ENCODE data around the gene NEDD8. TPM values are rescaled to one million over a fixed set of nuclear protein-coding genes. Genes with fewer than 3 reads are reported as not detected.
A peak's percentile ranks its signal among the peaks of the same experiment; 100 is the strongest.

NEDD8 gene
- total and polyA plus RNA-seq, 8 donors, result 162 to 219 (median 200) TPM

- intact Hi-C loops (cut with DNase I), result no loop called here
- Histone ChIP-seq H3K27ac (peak overlapping the region in 1 of 2 donors; percentile 53), H3K36me3 (peaks cover 0 to 63% of the 10 kb centered on the region in 2 donors), H3K27me3 (no peaks in the 10 kb centered on the region), H3K4me1 (peaks cover 36 to 69% of the 10 kb centered on the region in 2 donors), H3K4me3 (no peak overlapping the region), H3K9me3 (no peaks in the 10 kb centered on the region)
- ATAC-seq, result no peak
- DNase-seq, result no peak
- no peak for TF ChIP-seq CTCF (IDR thresholded peaks at IDR 0.05)
Measured at GRCh38 chr14:24238527-24239037, 6.4 kb upstream of the NEDD8 start.

GRCh38 chr14:24238123-24238522 is 6.0 kb upstream of the NEDD8 start:
- intact Hi-C loops (cut with DNase I), result no loop called here

GRCh38 chr14:24237463-24237955 is 5.3 kb upstream of the NEDD8 start:
- Histone ChIP-seq H3K4me3 (no peak overlapping the region), H3K9me3 (no peaks in the 10 kb centered on the region), H3K27me3 (no peaks in the 10 kb centered on the region), H3K27ac (no peak overlapping the region), H3K4me1 (peaks cover 37 to 70% of the 10 kb centered on the region in 2 donors), H3K36me3 (peaks cover 0 to 63% of the 10 kb centered on the region in 2 donors)
- DNase-seq (no peak), ATAC-seq (no peak)
- no peak for TF ChIP-seq CTCF (IDR thresholded peaks at IDR 0.05)
- intact Hi-C loops (cut with DNase I), result no loop called here

More at GRCh38 chr14:24238123-24238522, 6.0 kb upstream of the NEDD8 start:
- no peak for TF ChIP-seq CTCF (IDR thresholded peaks at IDR 0.05)
- Histone ChIP-seq H3K36me3 (peaks cover 0 to 63% of the 10 kb centered on the region in 2 donors), H3K27me3 (no peaks in the 10 kb centered on the region), H3K4me3 (no peak overlapping the region), H3K27ac (no peak overlapping the region), H3K9me3 (no peaks in the 10 kb centered on the region), H3K4me1 (peaks cover 36 to 70% of the 10 kb centered on the region in 2 donors)
- DNase-seq, result no peak
- ATAC-seq, result no peak

GRCh38 chr14:24236689-24237462 is 4.7 kb upstream of the NEDD8 start:
- peaks cover 0 to 63% of the 10 kb centered on the region in 2 donors for H3K36me3 ChIP-seq
- no peak overlapping the region for H3K27ac ChIP-seq
- DNase-seq (no peak), ATAC-seq (no peak)
- H3K4me1 ChIP-seq, result peaks cover 37 to 70% of the 10 kb centered on the region in 2 donors
- no peak for TF ChIP-seq CTCF (IDR thresholded peaks at IDR 0.05)
- intact Hi-C loops (cut with DNase I), result no loop called here
- H3K27me3 ChIP-seq, result no peaks in the 10 kb centered on the region
- no peak overlapping the region for H3K4me3 ChIP-seq
- H3K9me3 ChIP-seq, result no peaks in the 10 kb centered on the region
